Measurements from ENCODE around the gene USP24.
"Not testable (repeated sequence)": the region's sequence is repeated elsewhere in the genome, so short reads cannot be mapped to it uniquely, and the experiment has no call there.

USP24 gene

DNA sequence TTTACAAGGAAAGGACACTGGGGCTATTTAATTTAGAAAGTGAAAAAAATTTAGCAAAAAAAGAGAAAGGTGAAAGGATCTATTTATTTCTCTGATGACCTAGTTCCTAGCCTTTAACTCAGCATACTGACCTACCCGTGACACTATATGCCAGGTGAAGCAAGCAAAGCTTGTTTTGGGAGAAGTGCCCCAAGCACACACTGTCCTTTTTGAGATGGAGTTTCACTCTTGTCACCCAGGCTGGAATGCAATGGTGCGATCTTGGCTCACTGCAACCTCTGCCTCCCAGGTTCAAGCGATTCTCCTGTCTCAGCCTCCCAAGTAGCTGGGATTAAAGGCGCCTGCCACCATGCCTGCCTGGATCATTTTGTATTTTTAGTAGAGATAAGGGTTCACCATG is 14.6 kb upstream of the USP24 start:
- not testable (repeated sequence) for H3K4me3 ChIP-seq (ENCODE audit: low read length); H3K36me3 ChIP-seq (ENCODE audit: insufficient read depth, low read length); H3K9me3 ChIP-seq (ENCODE audit: insufficient read depth, low read depth, low read length); H3K4me1 ChIP-seq (ENCODE audit: insufficient read depth, low read length); H3K9ac ChIP-seq (ENCODE audit: low read depth, low read length); H3K27ac ChIP-seq (ENCODE audit: low read depth, low read length); H3K27me3 ChIP-seq (ENCODE audit: insufficient read depth, low read length)
- 95% methylated on average over 4 of the region's 4 CpGs for WGBS

DNA sequence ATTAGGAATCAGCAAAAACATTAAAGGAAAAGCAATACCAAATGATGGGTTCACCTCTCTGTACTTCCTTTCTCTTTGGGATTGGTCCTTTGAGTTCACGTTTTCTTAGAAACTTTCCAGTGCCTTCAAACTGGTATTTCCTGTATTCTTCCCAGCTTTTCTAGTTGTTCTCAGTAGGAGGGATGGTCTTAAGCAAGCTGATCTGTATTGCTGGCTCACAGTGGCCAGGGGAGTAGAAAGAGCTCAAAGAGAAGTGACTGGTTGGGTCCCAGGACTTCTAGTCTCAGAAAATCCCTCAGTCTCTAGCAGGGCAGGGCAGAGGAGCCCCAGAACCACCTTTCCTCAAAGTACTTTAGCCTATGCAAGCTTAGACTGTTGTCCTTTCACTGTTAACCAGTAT is 10.1 kb upstream of the USP24 start:
- Histone ChIP-seq H3K4me1 (ENCODE audit: insufficient read depth, low read length) (no peaks in the 10 kb centered on the region), H3K27me3 (ENCODE audit: insufficient read depth, low read length) (no peaks in the 10 kb centered on the region), H3K36me3 (ENCODE audit: insufficient read depth, low read length) (no peaks in the 10 kb centered on the region), H3K9me3 (ENCODE audit: insufficient read depth, low read depth, low read length) (peaks cover 8% of the 10 kb centered on the region; the same call in 1 of the 2 replicates), H3K27ac (ENCODE audit: low read depth, low read length) (peak overlapping the region; percentile 28; the same call in 1 of the 2 replicates), H3K4me3 (ENCODE audit: low read length) (no peak overlapping the region), H3K9ac (ENCODE audit: low read depth, low read length) (no peak overlapping the region)
- WGBS = 45% methylated on average over 1 of the region's 1 CpG

- Histone ChIP-seq H3K4me1 (ENCODE audit: insufficient read depth, low read length) (no peaks in the 10 kb centered on the region), H3K9ac (ENCODE audit: low read depth, low read length) (no peak overlapping the region), H3K9me3 (ENCODE audit: insufficient read depth, low read depth, low read length) (peaks cover 8% of the 10 kb centered on the region; the same call in 1 of the 2 replicates), H3K4me3 (ENCODE audit: low read length) (no peak overlapping the region), H3K27me3 (ENCODE audit: insufficient read depth, low read length) (no peaks in the 10 kb centered on the region), H3K36me3 (ENCODE audit: insufficient read depth, low read length) (no peaks in the 10 kb centered on the region), H3K27ac (ENCODE audit: low read depth, low read length) (no peak overlapping the region)
- 87% methylated on average over 1 of the region's 1 CpG for WGBS
Measured at GRCh38 chr1:55224729-55225128, 9.6 kb upstream of the USP24 start.

DNA sequence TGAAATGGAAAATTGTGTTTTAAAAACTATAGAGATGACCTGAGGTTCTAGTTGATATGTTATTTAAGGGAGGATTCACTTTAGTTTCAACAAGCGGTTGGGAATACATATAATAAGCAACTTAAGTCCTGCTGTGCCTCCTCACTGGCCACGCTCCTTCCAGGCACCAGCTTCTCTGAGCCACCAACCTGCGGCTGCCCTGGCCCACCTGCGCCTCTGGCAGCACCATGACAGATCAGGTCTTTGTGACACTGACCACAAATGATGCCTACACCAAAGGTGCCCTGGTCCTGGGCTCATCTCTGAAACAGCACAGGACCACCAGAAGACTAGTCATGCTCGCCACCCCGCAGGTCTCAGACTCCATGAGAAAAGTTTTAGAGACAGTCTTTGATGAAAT is 7.0 kb upstream of the USP24 start:
- no peak overlapping the region for H3K4me3 ChIP-seq (ENCODE audit: low read length)
- H3K4me1 ChIP-seq (ENCODE audit: insufficient read depth, low read length) = peaks cover 5% of the 10 kb centered on the region
- 85% methylated on average over 6 of the region's 6 CpGs for WGBS
- no peak overlapping the region for H3K27ac ChIP-seq (ENCODE audit: low read depth, low read length)
- no peak overlapping the region for H3K9ac ChIP-seq (ENCODE audit: low read depth, low read length)
- H3K36me3 ChIP-seq (ENCODE audit: insufficient read depth, low read length) = no peaks in the 10 kb centered on the region
- H3K9me3 ChIP-seq (ENCODE audit: insufficient read depth, low read depth, low read length) = 0 out of 2 replicates have a peak, but pooled peaks cover 3% of the 10 kb centered on the region
- H3K27me3 ChIP-seq (ENCODE audit: insufficient read depth, low read length) = peaks cover 3% of the 10 kb centered on the region; the same call in 1 of the 2 replicates

DNA sequence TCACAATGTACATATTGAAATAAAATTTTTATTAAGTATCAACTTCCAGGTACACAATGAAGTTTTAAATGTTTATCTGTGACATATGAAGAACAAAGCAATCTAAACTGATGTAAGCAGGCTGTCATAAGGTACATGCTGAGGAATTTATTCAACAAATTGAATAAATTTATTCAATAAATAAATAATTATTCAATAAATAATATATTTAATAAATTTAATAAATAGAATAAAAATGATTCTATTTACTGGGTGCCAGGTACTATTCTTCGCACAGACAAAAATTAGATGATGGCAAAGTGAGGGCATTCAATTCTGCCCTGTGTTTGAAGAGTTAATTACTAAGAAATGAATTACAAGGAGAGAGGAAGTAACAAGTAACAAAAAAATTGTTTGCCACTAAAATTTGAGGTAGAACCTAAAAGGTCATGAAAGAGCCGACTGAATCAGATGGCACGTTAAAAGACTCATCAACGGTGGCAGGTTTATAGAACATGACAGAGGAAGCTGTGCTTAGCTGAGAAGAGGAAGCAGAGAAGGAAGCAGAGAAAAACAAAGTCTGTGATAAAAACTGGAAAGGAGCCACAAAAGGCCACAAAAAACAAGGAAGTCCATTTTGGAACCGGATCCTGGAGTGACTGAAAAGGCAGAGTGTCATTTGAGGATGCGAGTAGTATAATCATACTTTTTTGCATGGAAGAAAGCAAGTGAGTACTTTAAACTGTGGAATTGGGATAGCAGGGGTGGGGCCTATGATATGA is 2.2 kb upstream of the USP24 start:
- H3K27me3 ChIP-seq (ENCODE audit: insufficient read depth, low read length) = peaks cover 16% of the 10 kb centered on the region
- no peak overlapping the region for H3K27ac ChIP-seq (ENCODE audit: low read depth, low read length)
- peaks cover 30% of the 10 kb centered on the region for H3K4me1 ChIP-seq (ENCODE audit: insufficient read depth, low read length)
- no peak overlapping the region for H3K9ac ChIP-seq (ENCODE audit: low read depth, low read length)
- H3K4me3 ChIP-seq (ENCODE audit: low read length) = no peak overlapping the region
- no peaks in the 10 kb centered on the region for H3K9me3 ChIP-seq (ENCODE audit: insufficient read depth, low read depth, low read length)
- H3K36me3 ChIP-seq (ENCODE audit: insufficient read depth, low read length) = no peaks in the 10 kb centered on the region
- 69% methylated on average over 6 of the region's 6 CpGs for WGBS

- Histone ChIP-seq H3K9ac (ENCODE audit: low read depth, low read length) (peak overlapping the region; percentile 98), H3K4me3 (ENCODE audit: low read length) (peak overlapping the region; percentile 89), H3K9me3 (ENCODE audit: insufficient read depth, low read depth, low read length) (no peaks in the 10 kb centered on the region), H3K27ac (ENCODE audit: low read depth, low read length) (peak overlapping the region; percentile 97; the same call in 1 of the 2 replicates), H3K27me3 (ENCODE audit: insufficient read depth, low read length) (peaks cover 16% of the 10 kb centered on the region), H3K36me3 (ENCODE audit: insufficient read depth, low read length) (no peaks in the 10 kb centered on the region), H3K4me1 (ENCODE audit: insufficient read depth, low read length) (peaks cover 43% of the 10 kb centered on the region)
- 12% methylated on average over 9 of the region's 9 CpGs for WGBS
Measured at GRCh38 chr1:55216096-55216495, 932 bp upstream of the USP24 start.

GRCh38 chr1:55214934-55215193 is 300 bp downstream of the USP24 start:
- Histone ChIP-seq H3K4me3 (ENCODE audit: low read length) (peak overlapping the region; percentile 89), H3K4me1 (ENCODE audit: insufficient read depth, low read length) (peaks cover 49% of the 10 kb centered on the region), H3K9ac (ENCODE audit: low read depth, low read length) (peak overlapping the region; percentile 98), H3K36me3 (ENCODE audit: insufficient read depth, low read length) (no peaks in the 10 kb centered on the region), H3K27ac (ENCODE audit: low read depth, low read length) (peak overlapping the region; percentile 97), H3K27me3 (ENCODE audit: insufficient read depth, low read length) (peaks cover 16% of the 10 kb centered on the region), H3K9me3 (ENCODE audit: insufficient read depth, low read depth, low read length) (no peaks in the 10 kb centered on the region)
- under 1% methylated on average over 29 of the region's 29 CpGs for WGBS

DNA sequence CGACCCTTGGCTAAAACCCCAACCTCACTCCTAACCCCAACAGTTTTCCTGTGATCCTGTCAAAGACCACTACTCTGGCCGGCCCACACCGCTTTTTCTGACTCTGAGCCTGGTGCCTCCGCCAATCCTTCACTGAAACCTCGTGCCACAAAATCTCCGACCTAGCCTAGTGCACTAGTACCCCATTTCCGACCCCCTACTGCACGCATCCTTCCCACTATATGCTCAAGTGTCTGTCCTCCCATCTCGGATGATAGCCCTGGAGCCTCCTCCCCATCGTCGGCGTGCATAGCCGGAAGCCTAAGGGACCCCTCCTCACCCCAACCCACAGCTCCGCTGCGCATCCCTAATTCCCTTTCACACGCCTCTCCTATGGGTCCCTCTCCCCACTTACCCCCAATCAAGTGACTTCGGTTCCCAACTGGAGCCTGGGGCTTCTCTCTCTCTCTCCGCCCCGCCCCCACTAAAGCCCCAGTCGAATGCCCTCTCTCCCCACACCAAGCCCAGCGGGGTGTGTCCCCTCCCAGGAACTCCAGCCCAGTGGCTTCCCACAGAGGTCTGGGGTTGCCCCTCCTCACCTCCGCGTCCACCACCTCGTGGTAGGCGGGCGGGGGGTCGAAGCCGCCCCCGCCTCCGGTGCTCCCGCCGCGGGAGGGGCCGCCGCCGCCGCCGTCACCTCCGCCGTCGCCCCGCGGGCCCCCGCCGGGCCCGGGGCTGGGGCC is 791 bp downstream of the USP24 start:
- H3K4me1 ChIP-seq (ENCODE audit: insufficient read depth, low read length) = peaks cover 54% of the 10 kb centered on the region
- peak overlapping the region; percentile 97 for H3K27ac ChIP-seq (ENCODE audit: low read depth, low read length)
- no peaks in the 10 kb centered on the region for H3K9me3 ChIP-seq (ENCODE audit: insufficient read depth, low read depth, low read length)
- H3K36me3 ChIP-seq (ENCODE audit: insufficient read depth, low read length) = no peaks in the 10 kb centered on the region
- peak overlapping the region; percentile 89 for H3K4me3 ChIP-seq (ENCODE audit: low read length)
- H3K27me3 ChIP-seq (ENCODE audit: insufficient read depth, low read length) = peaks cover 16% of the 10 kb centered on the region
- under 1% methylated on average over 46 of the region's 46 CpGs for WGBS
- peak overlapping the region; percentile 98 for H3K9ac ChIP-seq (ENCODE audit: low read depth, low read length)

DNA sequence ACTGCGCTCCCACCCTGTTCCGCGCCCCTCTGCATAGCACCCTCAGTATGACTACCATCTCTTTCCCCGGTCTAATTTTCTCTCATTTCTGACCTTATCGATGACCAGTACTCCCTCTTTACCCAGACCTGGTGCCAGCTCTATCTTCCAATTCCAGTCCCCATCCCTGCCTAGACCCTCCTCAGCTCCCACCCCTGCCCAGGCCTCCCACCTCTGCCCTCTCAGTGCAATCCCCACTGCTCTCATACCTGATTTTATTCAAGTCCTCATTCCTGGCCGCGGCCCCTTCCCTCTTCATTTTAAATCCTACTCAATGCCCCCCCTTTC is 1.3 kb downstream of the USP24 start:
- H3K4me3 ChIP-seq (ENCODE audit: low read length) = peak overlapping the region; percentile 89
- H3K27me3 ChIP-seq (ENCODE audit: insufficient read depth, low read length) = peaks cover 16% of the 10 kb centered on the region
- peaks cover 54% of the 10 kb centered on the region for H3K4me1 ChIP-seq (ENCODE audit: insufficient read depth, low read length)
- WGBS = 2% methylated on average over 7 of the region's 7 CpGs
- peak overlapping the region; percentile 97; the same call in 1 of the 2 replicates for H3K27ac ChIP-seq (ENCODE audit: low read depth, low read length)
- no peaks in the 10 kb centered on the region for H3K9me3 ChIP-seq (ENCODE audit: insufficient read depth, low read depth, low read length)
- no peaks in the 10 kb centered on the region for H3K36me3 ChIP-seq (ENCODE audit: insufficient read depth, low read length)
- H3K9ac ChIP-seq (ENCODE audit: low read depth, low read length) = peak overlapping the region; percentile 98

GRCh38 chr1:55213151-55213884 is 1.8 kb downstream of the USP24 start:
- Histone ChIP-seq H3K4me1 (ENCODE audit: insufficient read depth, low read length) (peaks cover 54% of the 10 kb centered on the region), H3K27me3 (ENCODE audit: insufficient read depth, low read length) (peaks cover 16% of the 10 kb centered on the region), H3K4me3 (ENCODE audit: low read length) (peak overlapping the region; percentile 89), H3K9me3 (ENCODE audit: insufficient read depth, low read depth, low read length) (no peaks in the 10 kb centered on the region), H3K27ac (ENCODE audit: low read depth, low read length) (no peak overlapping the region), H3K9ac (ENCODE audit: low read depth, low read length) (no peak overlapping the region), H3K36me3 (ENCODE audit: insufficient read depth, low read length) (no peaks in the 10 kb centered on the region)
- 25% methylated on average over 10 of the region's 10 CpGs for WGBS

Data from HUES64 (cell line).